ENCODE measurements around the gene BCL2A1.
"Not testable (repeated sequence)": the region's sequence is repeated elsewhere in the genome, so short reads cannot be mapped to it uniquely, and the experiment has no call there.

BCL2A1 gene

DNA sequence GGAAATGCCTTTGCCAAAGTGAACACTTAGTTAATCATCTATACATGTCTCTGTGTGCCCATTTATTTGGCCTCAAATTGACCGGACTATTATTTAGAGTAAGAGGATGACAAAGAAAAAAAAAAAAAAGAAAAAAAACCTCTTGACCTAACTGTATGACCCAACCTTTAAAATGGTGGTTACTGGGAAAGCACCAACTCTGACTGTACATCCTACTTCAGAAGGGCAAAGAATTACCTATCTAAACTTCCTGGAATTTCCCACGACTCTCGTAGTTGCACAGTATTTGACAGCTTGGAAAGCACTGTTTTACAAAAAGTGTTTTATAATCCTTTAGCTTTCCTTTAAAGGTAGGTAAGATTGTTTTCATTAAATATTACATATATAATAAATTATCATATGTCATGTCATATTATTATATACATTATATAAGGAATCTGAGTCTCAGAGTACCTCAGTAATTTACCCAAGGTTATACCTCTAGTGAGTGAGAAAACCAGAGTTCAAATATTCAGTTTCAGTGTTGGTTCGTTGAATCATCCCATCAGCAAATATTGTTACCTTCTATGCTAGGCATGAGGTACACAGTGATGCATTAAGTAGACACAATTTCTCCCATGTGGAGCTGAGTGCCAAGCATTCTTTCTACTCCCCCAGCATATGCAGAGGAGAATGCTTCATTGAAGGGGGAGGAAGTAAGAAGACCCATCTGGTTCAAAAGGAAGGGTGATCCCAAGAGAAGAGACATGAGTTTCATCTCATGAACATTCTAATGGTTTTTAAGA lies 5.0 kb downstream of the BCL2A1 start:
- H3K4me3 ChIP-seq (ENCODE audit: low read length), result no peak overlapping the region
- no peak for DNase-seq (ENCODE audit: low read depth, low spot score)

DNA sequence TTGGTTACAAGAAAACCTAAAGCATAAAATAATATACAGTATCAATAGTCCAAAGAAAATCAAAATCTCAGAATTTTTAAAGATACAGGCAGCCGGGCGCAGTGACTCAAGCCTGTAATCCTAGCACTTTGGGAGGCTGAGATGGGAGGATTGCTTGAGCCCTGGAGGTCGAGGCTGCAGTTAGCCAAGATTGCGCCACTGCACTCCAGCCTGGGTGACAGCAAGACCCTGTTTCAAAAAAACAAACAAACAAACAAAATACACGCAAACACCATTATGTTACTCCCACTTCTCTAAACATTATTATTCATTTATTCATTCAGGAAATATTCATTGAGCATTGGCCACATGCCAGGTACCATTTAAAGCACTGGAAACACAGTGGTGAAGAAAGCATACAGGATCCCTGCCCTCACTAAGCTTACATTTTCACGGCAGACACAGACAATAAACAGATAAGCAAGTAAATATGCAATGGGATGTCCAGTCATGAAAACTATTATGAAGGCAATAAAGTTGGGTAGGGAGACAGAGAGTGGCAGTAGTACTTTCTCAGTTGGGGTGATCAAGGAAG lies 6.7 kb downstream of the BCL2A1 start:
- no peak for DNase-seq (ENCODE audit: low read depth, low spot score)
- H3K4me3 ChIP-seq (ENCODE audit: low read length), result no peak overlapping the region

DNA sequence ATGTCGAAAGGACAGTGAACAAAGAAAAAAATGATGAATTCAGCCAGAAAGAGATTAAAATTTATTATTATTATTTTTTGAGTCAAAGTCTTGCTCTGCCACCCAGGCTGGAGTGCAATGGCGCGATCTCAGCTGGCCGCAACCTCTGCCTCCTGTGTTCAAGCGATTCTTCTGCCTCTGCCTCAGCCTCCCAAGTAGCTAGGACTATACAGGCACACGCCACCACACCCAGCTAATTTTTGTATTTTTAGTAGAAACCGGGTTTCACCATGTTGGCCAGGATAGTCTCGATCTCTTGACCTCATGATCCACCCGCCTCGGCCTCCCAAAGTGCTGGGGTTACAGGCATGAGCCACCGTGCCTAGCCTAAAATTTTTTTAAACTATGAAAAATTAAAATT lies 8.1 kb downstream of the BCL2A1 start:
- not testable (repeated sequence) for DNase-seq (ENCODE audit: low read depth, low spot score); H3K4me3 ChIP-seq (ENCODE audit: low read length)

DNA sequence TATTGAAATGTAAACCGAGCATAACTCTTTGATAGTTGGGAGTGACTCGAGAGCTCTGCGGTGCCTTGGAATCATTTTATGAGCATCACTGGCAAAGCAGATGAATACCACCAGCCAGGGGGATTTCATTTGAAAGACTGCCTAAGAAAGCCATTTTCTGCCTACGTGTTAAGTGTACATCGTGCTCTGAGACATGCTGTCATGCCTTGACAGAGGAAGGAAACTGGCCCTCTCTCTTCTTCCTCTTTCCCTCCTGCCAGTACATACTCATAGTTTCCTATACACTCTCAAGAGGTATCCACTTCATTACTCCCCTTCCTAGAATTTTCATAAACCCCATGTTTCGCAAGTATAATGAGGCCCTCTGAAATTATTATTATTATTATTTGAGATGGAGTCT lies 8.8 kb downstream of the BCL2A1 start:
- no peak for DNase-seq (ENCODE audit: low read depth, low spot score)
- H3K4me3 ChIP-seq (ENCODE audit: low read length), result no peak overlapping the region

DNA sequence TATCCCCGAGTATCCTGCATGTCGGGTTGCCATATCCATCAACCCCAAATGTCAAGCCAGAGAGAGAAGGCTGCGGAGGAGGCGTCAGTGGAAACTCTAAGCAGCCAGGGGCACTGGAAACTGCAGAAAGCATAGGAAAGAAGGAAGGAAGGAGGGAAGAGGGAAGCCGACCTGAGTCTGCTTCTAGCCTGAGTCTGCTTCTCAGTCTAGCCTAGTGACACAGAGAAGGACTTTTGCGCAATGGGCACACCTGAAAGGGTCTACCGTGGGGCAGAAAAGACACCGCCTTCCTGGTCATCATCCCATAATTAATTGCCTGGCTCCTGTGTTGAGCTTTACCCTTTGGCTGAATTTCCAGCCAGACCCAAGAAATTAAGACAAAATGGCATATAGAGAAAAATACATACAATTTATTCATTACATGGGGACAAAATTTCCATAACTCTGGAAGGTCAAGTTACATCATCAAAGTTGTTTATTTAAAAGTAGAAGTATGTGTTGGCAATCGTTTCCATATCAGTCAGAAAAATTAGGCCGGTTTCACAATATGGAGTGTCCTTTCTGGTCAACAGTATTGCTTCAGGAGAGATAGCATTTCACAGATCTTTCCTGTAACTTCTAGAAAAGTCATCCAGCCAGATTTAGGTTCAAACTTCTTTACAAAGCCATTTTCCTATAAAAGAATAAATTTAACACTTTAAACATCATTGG lies 10.3 kb downstream of the BCL2A1 start:
- DNase-seq (ENCODE audit: low read depth, low spot score), result no peak
- no peak overlapping the region for H3K4me3 ChIP-seq (ENCODE audit: low read length)

DNA sequence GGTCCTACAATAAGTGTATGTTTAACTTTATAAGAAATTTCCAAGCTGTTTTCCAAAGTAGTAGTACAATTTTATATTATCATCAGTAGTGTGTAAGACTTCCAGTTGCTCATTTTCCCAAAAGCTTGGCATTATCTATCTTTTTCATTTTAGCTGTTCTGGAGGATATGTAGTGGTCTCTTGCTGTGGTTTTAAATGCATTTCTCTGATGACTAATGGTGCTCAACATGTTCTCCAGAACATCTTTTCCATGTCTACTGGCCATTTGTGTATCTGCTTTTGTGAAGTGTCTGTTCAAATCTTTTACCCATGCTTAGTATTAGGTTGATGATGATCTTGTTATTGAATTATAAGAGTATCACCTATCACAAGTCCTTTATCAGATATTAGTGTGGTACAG lies 13.3 kb downstream of the BCL2A1 start:
- DNase-seq (ENCODE audit: low read depth, low spot score), result no peak
- H3K4me3 ChIP-seq (ENCODE audit: low read length), result no peak overlapping the region

DNA sequence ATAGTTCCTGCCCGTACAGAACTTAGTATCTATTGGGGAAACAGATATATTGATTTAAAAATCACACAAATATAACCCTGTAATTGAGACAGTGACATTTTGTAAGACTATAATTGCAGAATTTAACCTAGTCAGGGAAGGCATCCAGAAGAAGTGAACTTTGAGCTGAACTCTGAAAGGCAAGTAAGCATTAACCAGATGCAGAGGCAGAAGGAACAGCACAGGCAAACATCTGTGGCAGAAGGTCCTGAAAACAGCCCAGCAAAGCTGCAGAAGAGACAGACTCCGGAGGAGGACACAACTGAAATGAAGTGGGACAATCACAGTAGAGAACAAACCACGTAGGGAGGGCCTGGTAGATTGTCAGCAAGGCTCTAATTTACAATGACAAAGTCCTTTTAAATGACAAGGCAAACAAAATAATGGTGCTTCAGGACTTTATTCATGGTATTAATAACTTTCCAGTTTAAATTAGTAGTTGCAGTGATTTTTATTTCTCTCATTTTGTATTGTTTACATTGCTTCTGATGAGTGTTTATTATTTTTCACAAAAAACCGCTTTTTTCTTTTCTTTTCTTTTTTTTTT lies 14.5 kb downstream of the BCL2A1 start:
- H3K4me3 ChIP-seq (ENCODE audit: low read length), result no peak overlapping the region
- no peak for DNase-seq (ENCODE audit: low read depth, low spot score)

DNA sequence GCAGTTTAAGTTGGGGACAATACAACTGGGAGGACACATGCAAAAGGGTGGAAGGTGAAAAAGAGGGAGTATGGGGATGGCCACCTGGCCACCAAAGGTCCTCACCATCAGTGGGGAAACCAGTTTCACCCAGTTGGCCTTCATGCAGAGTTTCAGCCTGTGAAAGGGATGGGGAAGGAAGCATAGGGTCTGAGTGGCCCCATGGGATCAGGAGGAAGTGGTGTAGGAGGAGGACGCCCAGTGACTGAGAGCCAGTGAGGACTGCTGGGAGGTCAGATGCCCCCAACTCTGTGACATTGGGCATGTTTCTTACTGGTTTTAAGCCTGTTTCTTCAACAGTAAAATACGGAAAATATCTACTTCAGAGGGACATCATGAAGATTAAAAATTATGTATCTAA lies 16.3 kb downstream of the BCL2A1 start:
- DNase-seq (ENCODE audit: low read depth, low spot score), result no peak
- H3K4me3 ChIP-seq (ENCODE audit: low read length), result no peak overlapping the region

DNA sequence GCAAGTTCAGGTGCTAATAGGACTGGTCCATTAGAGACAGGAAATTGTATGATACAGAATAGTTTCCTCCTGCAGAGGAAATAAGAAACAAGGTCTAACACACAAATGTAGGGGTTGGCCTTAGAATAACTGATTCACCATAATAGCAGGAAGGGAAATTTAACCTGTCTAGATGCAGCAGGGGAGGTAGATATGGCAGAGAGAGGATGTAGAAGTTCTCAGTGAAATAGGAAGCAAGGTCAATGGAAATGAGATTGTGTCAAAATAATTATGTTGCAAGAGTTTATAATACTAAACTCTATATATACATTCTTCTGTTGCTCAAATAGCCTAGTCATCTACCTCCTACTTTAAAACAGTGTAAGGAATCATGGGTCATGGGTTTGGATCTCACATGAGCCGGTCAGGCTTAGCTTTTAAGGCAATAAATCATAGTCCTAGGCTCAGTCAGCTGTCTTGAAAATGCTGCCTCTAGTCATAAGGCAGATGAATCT lies 17.0 kb downstream of the BCL2A1 start:
- peak; percentile 22 for DNase-seq (ENCODE audit: low read depth, low spot score)
- H3K4me3 ChIP-seq (ENCODE audit: low read length), result no peak overlapping the region

DNA sequence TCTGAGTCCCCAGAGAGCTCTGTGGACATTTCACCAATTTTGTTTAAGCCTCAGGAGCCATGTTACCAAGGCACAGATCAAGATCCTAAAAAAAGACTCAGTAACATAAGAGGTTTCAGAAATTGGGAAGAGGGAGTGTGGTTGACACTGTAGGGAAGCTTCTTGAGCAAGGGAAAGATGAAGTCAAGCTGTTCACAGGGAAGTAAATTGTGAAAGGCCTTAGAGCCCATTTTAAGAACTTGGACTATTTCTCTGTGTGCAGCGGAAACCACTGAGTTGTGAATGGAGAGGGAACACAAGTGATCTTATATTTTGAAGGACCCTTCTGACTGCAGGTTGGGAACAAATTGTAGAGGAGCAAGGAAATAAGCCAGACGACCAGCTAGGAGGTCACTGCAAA lies 18.7 kb downstream of the BCL2A1 start:
- H3K4me3 ChIP-seq (ENCODE audit: low read length), result no peak overlapping the region
- DNase-seq (ENCODE audit: low read depth, low spot score), result no peak

DNA sequence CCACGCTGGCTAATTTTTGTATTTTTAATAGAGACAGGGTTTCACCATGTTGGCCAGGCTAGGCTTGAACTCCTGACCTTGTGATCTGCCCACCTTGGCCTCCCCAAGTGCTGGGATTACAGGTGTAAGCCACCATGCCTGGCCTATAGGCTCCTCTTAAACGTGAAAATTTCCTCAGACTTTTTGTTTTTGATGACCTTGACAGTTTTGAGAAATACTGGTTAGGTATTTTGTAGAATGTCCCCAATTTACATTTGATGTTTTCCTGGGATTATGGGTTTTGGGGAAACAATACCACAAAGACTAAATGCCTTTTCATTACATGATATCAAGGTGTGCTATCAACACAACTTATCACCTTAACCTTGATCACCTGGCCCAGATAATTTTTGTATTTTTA lies 20.7 kb downstream of the BCL2A1 start:
- DNase-seq (ENCODE audit: low read depth, low spot score), result no peak
- no peak overlapping the region for H3K4me3 ChIP-seq (ENCODE audit: low read length)

DNA sequence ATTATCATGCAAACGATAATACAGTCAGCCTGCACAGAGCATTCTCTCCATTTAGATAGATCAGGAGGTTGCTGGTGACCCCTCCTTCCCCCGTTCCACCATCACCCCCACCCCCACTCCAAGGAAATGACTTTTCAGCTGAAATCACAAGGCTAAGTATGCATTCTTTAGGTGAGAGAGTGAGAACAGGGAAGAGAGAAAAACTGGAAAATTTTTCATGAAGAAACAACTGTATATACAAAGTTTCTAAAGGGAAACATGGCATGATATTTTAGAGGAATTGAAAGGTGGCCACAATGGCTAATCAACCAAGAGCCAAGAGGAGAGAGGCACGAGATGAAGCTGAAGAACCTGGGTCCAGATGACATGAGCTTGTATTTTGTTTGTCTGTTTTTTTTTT lies 22.2 kb downstream of the BCL2A1 start:
- H3K4me3 ChIP-seq (ENCODE audit: low read length), result no peak overlapping the region
- DNase-seq (ENCODE audit: low read depth, low spot score), result no peak

DNA sequence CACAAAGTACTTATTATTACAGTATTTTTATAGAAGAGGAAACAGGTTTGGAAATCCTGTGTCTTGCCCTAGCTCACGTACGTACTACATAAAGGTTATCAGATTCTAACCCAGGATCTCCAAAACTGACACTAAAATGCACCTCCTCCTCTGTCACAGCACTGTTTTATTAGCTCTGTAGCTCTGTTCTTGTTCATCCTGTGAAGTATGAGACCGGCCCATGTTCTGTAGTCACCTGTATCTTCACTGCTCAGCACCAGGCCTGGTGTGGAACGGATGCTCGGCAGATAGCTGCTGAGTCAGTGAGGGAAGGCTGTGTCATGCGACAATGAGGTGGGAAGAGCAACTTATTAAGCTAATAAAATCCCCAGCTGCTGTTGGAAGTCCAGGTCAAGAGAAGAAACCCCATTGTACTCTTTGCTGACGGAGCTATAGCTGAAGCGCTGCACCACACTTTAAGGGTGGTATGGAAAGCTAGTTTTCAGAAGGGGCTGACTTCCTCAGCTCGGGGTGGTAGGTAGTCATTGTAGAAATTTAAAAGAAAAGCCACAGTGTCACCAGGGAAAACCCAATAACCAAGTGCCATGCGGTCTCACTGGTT lies 22.8 kb downstream of the BCL2A1 start:
- no peak overlapping the region for H3K4me3 ChIP-seq (ENCODE audit: low read length)
- DNase-seq (ENCODE audit: low read depth, low spot score), result no peak

DNA sequence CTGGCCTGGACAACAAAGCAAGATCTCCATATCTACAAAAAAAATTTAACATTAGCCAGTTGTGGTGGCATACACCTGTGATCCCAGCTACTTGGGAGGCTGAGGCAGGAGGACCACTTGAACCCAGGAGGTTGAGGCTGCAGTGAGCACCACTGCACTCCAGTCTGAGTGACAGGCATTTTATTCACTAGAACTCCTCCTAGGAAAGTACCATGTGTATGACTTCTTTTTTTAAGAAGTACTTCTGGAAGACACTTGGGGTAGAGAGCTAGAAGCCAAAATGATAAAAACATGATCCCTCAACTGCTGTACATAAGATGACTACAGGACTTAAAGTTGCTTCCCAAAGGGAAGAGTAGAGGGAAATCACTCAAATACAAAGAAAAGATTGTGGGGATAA lies 24.0 kb downstream of the BCL2A1 start:
- H3K4me3 ChIP-seq (ENCODE audit: low read length), result no peak overlapping the region
- no peak for DNase-seq (ENCODE audit: low read depth, low spot score)

DNA sequence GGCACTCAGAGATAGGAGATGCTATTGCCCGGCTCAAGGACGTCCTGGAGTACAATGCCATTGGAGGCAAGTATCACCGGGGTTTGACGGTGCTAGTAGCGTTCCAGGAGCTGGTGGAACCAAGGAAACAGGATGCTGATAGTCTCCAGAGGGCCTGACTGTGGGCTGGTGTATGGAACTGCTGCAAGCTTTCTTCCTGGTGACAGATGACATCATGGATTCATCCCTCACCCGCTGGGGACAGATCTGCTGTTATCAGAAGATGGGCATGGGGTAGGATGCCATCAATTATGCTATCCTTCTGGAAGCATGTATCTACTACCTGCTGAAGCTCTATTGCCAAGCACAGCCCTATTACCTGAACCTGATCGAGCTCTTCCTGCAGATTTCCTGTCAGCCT lies 26.4 kb downstream of the BCL2A1 start:
- no peak for DNase-seq (ENCODE audit: low read depth, low spot score)

DNA sequence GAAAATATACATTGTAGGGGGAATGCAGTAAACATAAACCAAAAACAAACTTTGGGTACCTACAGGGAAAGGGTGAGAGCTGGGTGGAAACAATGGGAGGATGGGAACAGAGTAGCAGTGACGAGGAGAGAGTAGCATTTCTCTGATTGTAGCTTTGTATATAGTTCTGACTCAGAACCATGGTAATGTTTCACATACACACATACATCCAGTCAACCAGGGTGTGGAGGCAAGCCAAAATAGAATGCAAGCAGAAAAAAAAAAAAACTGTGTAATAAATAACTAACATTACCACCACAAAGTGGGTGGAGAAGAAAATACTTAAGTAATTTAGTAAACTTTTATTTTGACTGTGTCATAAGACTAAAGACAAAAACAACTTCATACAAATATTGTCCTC lies 27.2 kb downstream of the BCL2A1 start:
- no peak for DNase-seq (ENCODE audit: low read depth, low spot score)
- H3K4me3 ChIP-seq (ENCODE audit: low read length), result no peak overlapping the region

More for the DNA sequence above, 26.4 kb downstream of the BCL2A1 start:
- no peak overlapping the region for H3K4me3 ChIP-seq (ENCODE audit: low read length)

DNA sequence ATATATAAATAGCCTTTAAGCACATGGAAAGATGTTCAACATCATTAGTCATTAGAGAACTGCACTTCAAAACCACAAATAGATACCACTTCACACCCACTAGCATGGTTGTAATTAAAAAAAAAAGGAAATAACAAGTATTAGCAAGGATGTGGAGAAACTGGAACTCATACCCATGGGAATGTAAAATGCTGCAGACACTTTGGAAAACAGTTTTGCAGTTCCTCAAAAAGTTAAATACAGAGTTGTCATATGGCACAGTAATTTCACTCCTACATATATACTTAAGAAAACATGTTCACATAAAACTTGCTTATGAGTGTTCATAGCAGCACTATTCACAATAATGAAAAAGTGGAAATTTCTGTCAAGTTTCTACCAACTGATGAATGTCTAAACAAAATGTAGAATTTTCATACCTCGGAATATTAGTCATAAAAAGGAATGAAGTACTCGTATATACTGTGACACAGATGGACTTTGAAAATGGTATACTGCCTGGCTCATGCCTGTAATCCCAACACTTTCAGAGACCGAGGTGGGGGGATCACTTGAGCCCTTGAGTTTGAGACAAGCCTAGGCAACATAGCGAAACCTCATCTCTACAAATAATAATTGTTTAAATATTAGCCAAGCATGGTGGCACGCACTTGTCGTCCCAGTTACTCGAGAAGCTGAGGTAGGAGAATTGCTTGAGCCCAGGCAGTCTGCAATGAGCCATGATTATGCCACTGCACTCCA lies 28.1 kb downstream of the BCL2A1 start:
- no peak for DNase-seq (ENCODE audit: low read depth, low spot score)
- no peak overlapping the region for H3K4me3 ChIP-seq (ENCODE audit: low read length)

DNA sequence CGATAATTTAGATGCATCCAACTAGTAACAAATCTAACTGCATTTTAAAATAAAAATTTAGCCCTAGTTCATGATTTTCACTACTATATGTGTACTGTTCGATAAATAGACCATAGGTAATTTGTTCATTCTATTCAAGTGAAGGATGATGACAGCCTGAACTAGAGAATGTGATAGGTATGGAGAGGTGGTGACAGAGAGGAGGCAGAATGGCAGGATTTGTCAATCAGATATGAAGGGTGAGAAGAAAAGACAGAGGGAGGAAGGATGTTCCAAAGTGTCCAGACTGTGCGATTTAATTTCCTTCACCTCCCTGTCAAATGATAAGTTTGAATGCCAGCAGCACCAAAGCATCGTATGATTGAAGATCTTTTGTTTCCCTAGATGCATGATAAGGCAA lies 31.6 kb downstream of the BCL2A1 start:
- H3K4me3 ChIP-seq (ENCODE audit: low read length), result no peak overlapping the region
- DNase-seq (ENCODE audit: low read depth, low spot score), result no peak

DNA sequence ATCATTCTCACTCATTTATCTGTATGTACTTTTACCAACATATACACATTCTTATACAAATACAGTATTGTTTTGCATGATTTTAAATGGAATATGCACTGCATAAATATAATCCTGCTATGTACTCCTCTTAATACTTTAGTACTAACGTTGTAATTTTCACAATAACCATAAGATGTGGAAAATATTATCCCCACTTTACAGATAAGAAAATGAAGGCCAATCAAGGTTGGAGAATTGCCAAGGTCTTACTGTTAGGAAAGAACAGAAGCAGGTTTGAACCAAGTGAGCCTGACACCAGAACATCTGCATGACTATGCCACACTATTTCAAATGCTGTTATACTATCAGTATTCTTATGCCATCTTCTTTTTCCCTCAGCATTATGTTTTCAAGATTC lies 32.9 kb downstream of the BCL2A1 start:
- no peak overlapping the region for H3K4me3 ChIP-seq (ENCODE audit: low read length)
- DNase-seq (ENCODE audit: low read depth, low spot score), result no peak
